Hepatocyte (in vitro differentiated cells): ENCODE data around the gene GLCE. TPM values are rescaled to one million over a fixed set of nuclear protein-coding genes. Genes with fewer than 3 reads are reported as not detected.

Source experiments
- DNase-seq: peaks from one replicate; pipeline ENCODE4 v3.0.0-alpha.2; 2016; ENCODE audit warnings: low spot score
- H2AFZ ChIP-seq: fragments of 200-600 bp; sonication (generic); 2 replicates; pipeline ENCODE4 v1.6.0; 2016; ENCODE audit warnings: antibody characterized with exemption, mild to moderate bottlenecking
- H3K27ac ChIP-seq: fragments of 200-600 bp; sonication (generic); 2 replicates; pipeline ENCODE4 v1.5.1; 2016; ENCODE audit warnings: mild to moderate bottlenecking
- H3K27me3 ChIP-seq: fragments of 200-600 bp; sonication (generic); 2 replicates; pipeline ENCODE4 v1.6.1; 2016
- H3K36me3 ChIP-seq: fragments of 200-600 bp; sonication (generic); replicated peaks from 2 replicates; pipeline ENCODE4 v1.5.1; 2016; ENCODE audit warnings: low read depth; ENCODE audit not compliant: insufficient read depth
- H3K4me1 ChIP-seq: fragments of 200-600 bp; sonication (generic); 2 replicates; pipeline ENCODE4 v1.5.1; 2016; ENCODE audit warnings: mild to moderate bottlenecking, moderate library complexity; ENCODE audit not compliant: insufficient read depth
- H3K4me2 ChIP-seq: fragments of 200-600 bp; sonication (generic); 2 replicates; pipeline ENCODE4 v1.6.0; 2016
- H3K4me3 ChIP-seq: fragments of 200-600 bp; sonication (generic); 2 replicates; pipeline ENCODE4 v1.5.1; 2016; ENCODE audit warnings: mild to moderate bottlenecking
- H3K79me2 ChIP-seq: fragments of 200-600 bp; sonication (generic); 2 replicates; pipeline ENCODE4 v1.6.0; 2017; ENCODE audit warnings: mild to moderate bottlenecking
- H3K9me2 ChIP-seq: fragments of 200-600 bp; sonication (generic); replicated peaks from 2 replicates; pipeline ENCODE4 v1.6.0; 2017; ENCODE audit warnings: mild to moderate bottlenecking; ENCODE audit not compliant: insufficient read depth
- H3K9me3 ChIP-seq: fragments of 200-600 bp; sonication (generic); 2 replicates; pipeline ENCODE4 v1.5.1; 2016; ENCODE audit warnings: low read depth, mild to moderate bottlenecking
- H4K20me1 ChIP-seq: fragments of 200-600 bp; sonication (generic); 2 replicates; pipeline ENCODE4 v1.6.0; 2016; ENCODE audit warnings: mild to moderate bottlenecking; ENCODE audit not compliant: insufficient read depth, poor library complexity, severe bottlenecking
- EZH2 ChIP-seq: fragments of 200-600 bp; sonication (generic); IDR thresholded peaks from 2 replicates; pipeline ENCODE4 v1.6.1; 2016; ENCODE audit warnings: antibody characterized with exemption, mild to moderate bottlenecking, borderline replicate concordance
- EZH2phosphoT487 ChIP-seq: fragments of 200-600 bp; sonication (generic); IDR thresholded peaks from one replicate; pipeline ENCODE4 v1.6.1; 2018; ENCODE audit warnings: antibody characterized with exemption, mild to moderate bottlenecking, low read depth, moderate library complexity; ENCODE audit not compliant: unreplicated experiment, severe bottlenecking
- WGBS: methylation state at CpG from one replicate; pipeline ENCODE4 v1.1.6; 2016; ENCODE audit warnings: low lambda C conversion rate; ENCODE audit errors: missing lambda C conversion rate; 5-methylcytosine and 5-hydroxymethylcytosine counted together
- polyA plus RNA-seq: library from polyadenylated mRNA; unstranded; fragments of >200 nt; fragmentation: Nextera tagmentation; extraction: Ambion mirVana; gene quantifications from 2 replicates; pipeline ENCODE4 v1.2.1, GENCODE V29; 2016
- total RNA-seq: library from RNA; depleted of rRNA; stranded (reverse); fragments of >200 nt; gene quantifications from 2 replicates; pipeline ENCODE4 v1.2.3, GENCODE V29; 2014
- TF ChIP-seq, protein P1 (sequence below): fragments of 200-600 bp; sonication (generic); IDR thresholded peaks from 2 replicates; pipeline ENCODE4 v1.5.1; 2016; ENCODE audit warnings: antibody characterized with exemption, mild to moderate bottlenecking; ENCODE audit not compliant: poor library complexity

GLCE gene
- total and polyA plus RNA-seq, 2 experiments from 2014 or later = 14.4 to 37.9 TPM

DNA sequence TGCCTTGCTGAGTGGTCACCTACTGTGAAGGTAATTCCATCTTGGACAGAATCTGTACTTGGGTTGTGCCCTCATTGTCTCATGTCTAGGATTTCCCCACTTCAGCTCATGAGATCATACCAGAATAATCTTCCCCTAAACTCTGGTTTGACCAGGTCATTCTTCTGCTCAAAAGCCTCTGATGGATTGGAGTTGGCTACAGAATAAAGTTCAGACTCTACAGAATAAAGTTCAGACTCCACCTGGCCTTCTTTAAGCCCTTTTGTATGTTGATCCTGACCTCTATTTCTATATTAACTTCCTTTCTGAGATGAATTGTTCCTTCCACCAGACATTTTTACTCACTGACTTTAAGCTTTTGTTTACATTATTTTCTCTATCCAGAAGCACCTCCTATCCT, 6.4 kb upstream of the GLCE start:
- DNase-seq = no peak
- H3K9me3 ChIP-seq = no peaks in the 10 kb centered on the region
- H3K36me3 ChIP-seq = no peaks in the 10 kb centered on the region
- peaks cover 13% of the 10 kb centered on the region for H3K4me1 ChIP-seq
- no peaks in the 10 kb centered on the region for H3K79me2 ChIP-seq
- H2AFZ ChIP-seq = no peak overlapping the region
- H3K27ac ChIP-seq = no peak overlapping the region
- no peak overlapping the region for H3K4me2 ChIP-seq
- no peak for TF ChIP-seq EZH2phosphoT487
- TF ChIP-seq EZH2 = no peak
- TF ChIP-seq, protein P1, sequence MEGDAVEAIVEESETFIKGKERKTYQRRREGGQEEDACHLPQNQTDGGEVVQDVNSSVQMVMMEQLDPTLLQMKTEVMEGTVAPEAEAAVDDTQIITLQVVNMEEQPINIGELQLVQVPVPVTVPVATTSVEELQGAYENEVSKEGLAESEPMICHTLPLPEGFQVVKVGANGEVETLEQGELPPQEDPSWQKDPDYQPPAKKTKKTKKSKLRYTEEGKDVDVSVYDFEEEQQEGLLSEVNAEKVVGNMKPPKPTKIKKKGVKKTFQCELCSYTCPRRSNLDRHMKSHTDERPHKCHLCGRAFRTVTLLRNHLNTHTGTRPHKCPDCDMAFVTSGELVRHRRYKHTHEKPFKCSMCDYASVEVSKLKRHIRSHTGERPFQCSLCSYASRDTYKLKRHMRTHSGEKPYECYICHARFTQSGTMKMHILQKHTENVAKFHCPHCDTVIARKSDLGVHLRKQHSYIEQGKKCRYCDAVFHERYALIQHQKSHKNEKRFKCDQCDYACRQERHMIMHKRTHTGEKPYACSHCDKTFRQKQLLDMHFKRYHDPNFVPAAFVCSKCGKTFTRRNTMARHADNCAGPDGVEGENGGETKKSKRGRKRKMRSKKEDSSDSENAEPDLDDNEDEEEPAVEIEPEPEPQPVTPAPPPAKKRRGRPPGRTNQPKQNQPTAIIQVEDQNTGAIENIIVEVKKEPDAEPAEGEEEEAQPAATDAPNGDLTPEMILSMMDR = no peak
- no peaks in the 10 kb centered on the region for H4K20me1 ChIP-seq
- no peaks in the 10 kb centered on the region for H3K27me3 ChIP-seq
- no peak overlapping the region for H3K4me3 ChIP-seq
- no peaks in the 10 kb centered on the region for H3K9me2 ChIP-seq

DNA sequence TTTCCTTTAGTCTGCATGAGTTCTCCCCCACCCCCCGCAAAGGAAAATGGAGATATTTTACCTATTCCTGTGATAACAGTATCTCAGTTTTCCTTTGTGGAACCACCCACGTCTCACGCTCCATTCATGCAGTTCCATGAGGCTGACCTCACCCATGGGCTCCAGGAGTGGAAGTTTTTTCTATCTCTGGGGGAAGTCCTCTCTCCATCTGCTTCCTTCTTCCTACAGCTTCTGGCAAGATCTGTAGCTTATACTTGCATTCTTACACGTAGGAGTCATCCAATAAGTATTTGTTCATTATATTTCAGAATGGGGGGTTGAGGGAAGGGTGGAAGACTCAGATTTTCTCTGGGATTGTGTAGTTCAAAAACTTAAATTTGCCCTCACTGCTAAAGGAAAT, 5.8 kb upstream of the GLCE start:
- no peak overlapping the region for H3K27ac ChIP-seq
- 73% methylated on average over 4 of the region's 4 CpGs for WGBS
- H3K4me1 ChIP-seq = peaks cover 8% of the 10 kb centered on the region
- no peaks in the 10 kb centered on the region for H3K79me2 ChIP-seq
- no peaks in the 10 kb centered on the region for H3K9me3 ChIP-seq
- H3K4me2 ChIP-seq = no peak overlapping the region
- no peaks in the 10 kb centered on the region for H3K36me3 ChIP-seq
- no peak overlapping the region for H2AFZ ChIP-seq
- no peaks in the 10 kb centered on the region for H3K27me3 ChIP-seq
- H4K20me1 ChIP-seq = no peaks in the 10 kb centered on the region
- DNase-seq = no peak
- TF ChIP-seq EZH2phosphoT487 (no peak), EZH2 (no peak)
- TF ChIP-seq, protein P1 = no peak
- H3K9me2 ChIP-seq = no peaks in the 10 kb centered on the region
- no peak overlapping the region for H3K4me3 ChIP-seq

DNA sequence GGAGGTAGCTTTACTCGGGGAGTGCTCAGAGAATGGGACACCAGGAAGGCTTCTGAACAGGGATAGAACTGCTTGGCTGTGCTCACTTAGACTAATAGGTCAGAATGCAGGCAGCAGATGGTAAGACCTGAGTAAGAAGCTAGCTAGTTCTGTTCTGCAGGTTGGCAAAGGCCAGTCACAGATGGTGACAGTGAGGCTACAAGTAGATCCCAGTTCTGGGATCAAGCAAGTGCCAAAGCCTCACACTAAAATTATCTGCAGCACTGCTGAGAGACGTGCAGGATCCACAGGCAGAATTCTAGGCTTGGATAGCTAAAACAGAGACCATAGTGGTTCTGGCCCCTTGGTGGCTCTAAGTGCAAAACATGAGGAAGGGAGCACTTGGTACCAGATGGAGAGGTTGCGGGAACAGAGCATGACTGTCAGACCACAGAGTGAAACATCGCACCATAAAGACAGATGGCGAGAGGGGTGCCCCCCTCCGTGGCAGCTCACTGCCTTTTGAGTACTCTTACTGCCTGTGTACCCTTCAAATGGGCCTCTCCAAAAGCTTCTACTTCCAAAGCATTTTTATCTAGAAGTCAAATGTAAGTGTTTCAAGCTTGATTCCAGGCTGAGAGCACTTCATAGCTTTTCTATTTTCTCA, 3.6 kb upstream of the GLCE start:
- Histone ChIP-seq H3K9me3 (no peaks in the 10 kb centered on the region), H3K4me3 (no peak overlapping the region), H3K36me3 (no peaks in the 10 kb centered on the region), H3K27me3 (no peaks in the 10 kb centered on the region), H2AFZ (no peak overlapping the region), H3K9me2 (no peaks in the 10 kb centered on the region), H4K20me1 (no peaks in the 10 kb centered on the region), H3K4me2 (no peak overlapping the region), H3K27ac (no peak overlapping the region), H3K4me1 (no peaks in the 10 kb centered on the region), H3K79me2 (peaks cover 6% of the 10 kb centered on the region)
- 77% methylated on average over 6 of the region's 6 CpGs for WGBS
- DNase-seq = no peak
- TF ChIP-seq, protein P1 = no peak
- TF ChIP-seq EZH2 = no peak
- no peak for TF ChIP-seq EZH2phosphoT487
